ENCODE measurements around the gene UBE2F.
"Not testable (repeated sequence)": the region's sequence is repeated elsewhere in the genome, so short reads cannot be mapped to it uniquely, and the experiment has no call there.

The UBE2F gene

GRCh38 chr2:238063414-238064189 lies 96.8 kb downstream of the UBE2F start:
- no peak for DNase-seq (ENCODE audit: low read depth)
- H3K4me3 ChIP-seq (ENCODE audit: low read depth, low read length): no peak overlapping the region

DNA sequence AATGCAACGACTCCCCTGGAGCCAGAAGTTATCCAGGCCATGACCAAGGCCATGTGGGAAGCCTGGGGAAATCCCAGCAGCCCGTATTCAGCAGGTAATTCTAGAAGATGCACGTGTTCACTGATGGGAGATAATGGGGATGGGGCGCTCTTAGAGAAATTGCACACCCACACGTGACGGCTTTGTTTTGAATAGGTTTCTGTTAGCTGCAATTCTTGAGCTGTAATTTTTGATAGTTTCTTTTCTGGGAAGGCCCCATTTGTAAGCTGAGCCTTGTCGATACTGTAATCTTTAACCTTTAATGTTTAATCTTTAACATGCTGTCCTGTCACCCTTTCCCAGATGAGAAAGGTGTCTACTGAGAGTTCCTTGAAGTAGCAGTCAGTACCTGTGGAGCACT lies 97.6 kb downstream of the UBE2F start:
- no peak for DNase-seq (ENCODE audit: low read depth)
- no peak overlapping the region for H3K4me3 ChIP-seq (ENCODE audit: low read depth, low read length)

DNA sequence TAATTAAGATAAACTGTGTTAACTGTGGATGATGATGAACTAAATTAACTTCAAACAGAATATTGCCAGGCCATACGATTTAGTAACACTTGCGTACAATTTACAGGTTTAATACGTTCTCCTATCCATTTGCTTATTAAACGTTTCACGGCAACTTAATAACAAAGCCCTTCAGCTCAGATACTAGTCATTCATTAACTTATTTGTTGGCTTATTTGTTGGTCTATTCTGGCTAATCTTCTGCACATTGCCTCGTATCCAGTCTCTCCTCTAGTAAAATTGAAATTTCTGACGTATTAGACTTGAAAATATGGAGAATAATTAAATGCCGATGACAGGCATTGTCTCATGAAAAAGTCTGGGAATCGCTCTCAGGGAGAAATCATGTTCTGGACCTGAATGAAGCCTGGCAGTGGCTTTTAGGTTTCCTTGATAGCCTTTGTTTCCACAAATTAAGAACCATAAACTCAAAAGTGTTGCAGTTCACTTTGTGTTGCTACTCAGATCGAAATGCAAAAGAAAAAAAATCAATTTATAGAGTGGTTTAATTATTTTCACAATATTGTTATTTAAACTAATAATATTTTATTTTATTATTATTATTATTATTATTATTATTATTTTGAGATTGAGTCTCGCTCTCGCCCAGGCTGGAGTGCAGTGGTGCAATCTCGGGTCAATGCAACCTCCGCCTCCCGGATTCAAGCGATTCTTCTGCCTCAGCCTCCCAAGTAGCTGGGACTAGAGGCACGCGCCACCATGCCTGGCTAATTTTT lies 98.4 kb downstream of the UBE2F start:
- no peak for DNase-seq (ENCODE audit: low read depth)
- H3K4me3 ChIP-seq (ENCODE audit: low read depth, low read length): no peak overlapping the region

DNA sequence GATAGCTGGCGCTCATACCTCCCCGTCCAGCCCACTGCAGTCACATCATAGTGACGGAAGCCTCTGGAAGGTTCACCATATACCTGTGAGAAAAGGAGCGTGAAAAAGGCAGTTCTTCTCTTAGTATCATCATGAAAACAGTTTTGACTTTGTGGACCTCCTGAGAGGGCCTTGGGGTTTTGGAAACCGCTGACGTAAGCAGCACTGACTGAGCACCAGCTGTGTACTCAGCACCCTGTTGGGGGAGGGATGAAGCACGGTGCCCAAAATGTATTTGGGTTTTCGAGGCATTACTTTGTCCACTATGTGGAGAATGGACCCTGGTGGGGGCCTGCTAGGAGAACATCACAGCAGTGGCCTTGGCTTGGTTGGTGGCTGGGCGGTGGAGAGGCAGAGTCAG lies 99.4 kb downstream of the UBE2F start:
- no peak for DNase-seq (ENCODE audit: low read depth)
- H3K4me3 ChIP-seq (ENCODE audit: low read depth, low read length): no peak overlapping the region

DNA sequence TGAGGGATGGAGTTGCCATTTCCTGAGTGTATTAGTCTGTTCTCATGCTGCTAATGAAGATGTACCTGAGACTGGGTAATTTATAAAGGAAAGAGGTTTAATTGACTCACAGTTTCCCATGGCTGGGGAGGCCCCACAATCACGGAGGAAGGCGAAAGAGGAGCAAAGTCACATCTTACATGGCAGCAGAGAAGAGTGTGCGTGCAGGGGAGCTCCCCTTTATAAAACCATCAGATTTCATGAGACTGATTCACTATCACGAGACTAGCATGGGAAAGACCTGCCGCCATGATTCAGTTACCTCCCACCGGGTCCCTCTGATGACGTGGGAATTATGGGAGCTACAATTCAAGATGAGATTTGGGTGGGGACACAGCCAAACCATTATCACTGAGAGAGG lies 99.9 kb downstream of the UBE2F start:
- H3K4me3 ChIP-seq (ENCODE audit: low read depth, low read length); DNase-seq (ENCODE audit: low read depth): not testable (repeated sequence)

GRCh38 chr2:238067939-238068338 lies 101.1 kb downstream of the UBE2F start:
- DNase-seq (ENCODE audit: low read depth): no peak
- H3K4me3 ChIP-seq (ENCODE audit: low read depth, low read length): no peak overlapping the region

GRCh38 chr2:238069021-238069709 lies 102.4 kb downstream of the UBE2F start:
- no peak for DNase-seq (ENCODE audit: low read depth)
- H3K4me3 ChIP-seq (ENCODE audit: low read depth, low read length): no peak overlapping the region

DNA sequence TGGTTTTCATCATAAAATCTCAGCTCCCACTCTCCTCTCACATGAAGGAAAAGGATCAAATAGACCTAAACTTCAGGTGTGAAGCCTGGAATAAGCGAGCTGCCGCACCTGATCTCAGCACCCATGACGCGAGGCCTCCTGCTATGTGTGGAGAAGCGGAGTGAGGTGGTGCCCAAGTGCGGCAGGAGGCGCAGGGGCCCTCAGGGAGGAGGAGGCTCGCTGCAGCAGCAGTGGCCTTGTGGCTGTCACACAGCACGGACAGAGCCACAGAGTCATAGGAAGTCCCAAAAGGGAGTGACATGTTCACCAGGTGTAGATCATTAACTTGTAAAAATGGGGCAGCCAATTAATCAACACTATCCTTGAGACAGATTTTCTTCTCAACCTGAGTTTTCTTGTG lies 103.1 kb downstream of the UBE2F start:
- no peak for DNase-seq (ENCODE audit: low read depth)
- H3K4me3 ChIP-seq (ENCODE audit: low read depth, low read length): no peak overlapping the region

DNA sequence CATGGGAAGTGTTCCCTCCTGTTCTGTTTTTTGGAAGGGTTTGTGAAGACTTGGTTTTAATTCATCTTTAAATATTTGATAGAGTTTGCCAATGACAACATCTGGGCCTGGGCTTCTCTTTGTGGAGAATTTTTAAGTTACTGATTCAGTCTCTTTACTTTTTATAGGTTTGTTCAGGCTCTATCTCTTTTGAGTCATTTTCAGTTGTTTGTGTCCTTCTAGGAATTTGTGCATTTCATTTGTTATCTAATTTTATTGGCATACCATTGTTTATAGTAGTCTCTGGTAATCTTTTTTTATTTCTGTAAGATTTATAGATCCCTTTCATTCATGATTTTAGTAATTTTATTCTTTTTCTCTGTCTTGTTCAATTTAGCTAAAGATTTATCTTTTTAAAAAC lies 108.6 kb downstream of the UBE2F start:
- no peak overlapping the region for H3K4me3 ChIP-seq (ENCODE audit: low read depth, low read length)
- DNase-seq (ENCODE audit: low read depth): no peak

- DNase-seq (ENCODE audit: low read depth): no peak
- H3K4me3 ChIP-seq (ENCODE audit: low read depth, low read length): no peak overlapping the region
These were observed 110.5 kb downstream of the UBE2F start for GRCh38 chr2:238077292-238077691.

GRCh38 chr2:238079874-238080327 lies 113.1 kb downstream of the UBE2F start:
- DNase-seq (ENCODE audit: low read depth): no peak
- H3K4me3 ChIP-seq (ENCODE audit: low read depth, low read length): no peak overlapping the region

DNA sequence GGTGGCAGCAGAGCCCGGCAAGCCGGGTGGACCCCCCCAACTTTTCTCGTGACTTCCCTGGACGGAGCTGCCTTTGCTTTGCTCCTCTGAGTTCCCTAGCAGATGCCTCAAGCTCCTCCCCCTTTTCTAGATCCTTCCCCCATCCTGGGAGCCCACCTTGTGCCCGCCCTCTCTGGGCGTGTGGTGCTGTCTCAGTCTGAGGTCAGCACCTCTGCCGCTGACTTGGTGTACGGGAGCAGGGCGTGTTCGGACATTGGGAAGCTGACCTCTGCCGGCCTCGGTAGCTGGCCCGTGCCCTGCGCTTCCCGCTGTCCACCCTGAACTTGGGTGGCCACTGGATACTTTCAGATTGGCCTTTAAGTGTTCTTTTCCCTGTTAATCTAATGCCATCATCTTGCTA lies 113.7 kb downstream of the UBE2F start:
- DNase-seq (ENCODE audit: low read depth): no peak
- H3K4me3 ChIP-seq (ENCODE audit: low read depth, low read length): no peak overlapping the region

DNA sequence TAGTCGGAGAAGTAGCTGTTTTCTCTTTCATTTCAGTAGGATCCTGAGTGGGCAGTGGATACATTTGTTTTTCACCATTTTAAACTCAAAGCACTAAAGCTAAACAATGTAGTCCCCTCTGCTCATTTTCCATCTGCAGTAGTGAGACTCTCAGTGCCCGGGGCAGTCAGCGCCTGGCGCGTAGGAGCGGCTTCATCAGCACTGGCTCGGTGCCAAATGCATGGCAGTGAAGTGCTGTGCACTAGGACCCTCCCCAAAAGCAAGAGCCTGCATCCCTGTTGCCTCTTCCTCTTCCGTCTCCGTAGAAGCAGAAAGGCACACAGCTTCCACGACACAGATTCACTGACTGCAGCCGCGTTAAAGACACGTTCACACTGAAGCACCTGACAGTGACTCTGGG lies 114.3 kb downstream of the UBE2F start:
- no peak for DNase-seq (ENCODE audit: low read depth)
- no peak overlapping the region for H3K4me3 ChIP-seq (ENCODE audit: low read depth, low read length)

GRCh38 chr2:238081561-238081960 lies 114.7 kb downstream of the UBE2F start:
- no peak for DNase-seq (ENCODE audit: low read depth)
- no peak overlapping the region for H3K4me3 ChIP-seq (ENCODE audit: low read depth, low read length)

DNA sequence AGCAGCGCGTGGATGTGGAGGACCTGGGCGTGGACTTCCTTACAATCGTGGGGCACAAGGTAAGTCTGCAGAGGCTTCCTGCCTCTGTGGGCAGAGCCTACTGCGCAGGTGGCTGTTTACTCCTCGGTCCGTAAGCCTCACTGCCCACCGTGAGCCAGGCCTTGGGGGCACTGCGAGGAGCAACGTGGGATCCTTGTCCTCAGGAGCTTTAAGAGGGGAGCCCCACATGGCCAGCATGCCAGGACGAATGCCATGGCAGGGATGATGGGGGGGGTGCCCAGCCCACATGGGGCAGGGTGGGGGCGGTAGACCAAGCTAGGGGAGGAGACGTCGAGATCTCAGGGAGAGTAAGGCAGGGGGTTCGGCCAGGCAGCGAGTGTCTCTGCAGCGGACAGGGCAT lies 115.3 kb downstream of the UBE2F start:
- no peak overlapping the region for H3K4me3 ChIP-seq (ENCODE audit: low read depth, low read length)
- DNase-seq (ENCODE audit: low read depth): no peak

GRCh38 chr2:238082827-238083226 lies 116.0 kb downstream of the UBE2F start:
- no peak overlapping the region for H3K4me3 ChIP-seq (ENCODE audit: low read depth, low read length)
- no peak for DNase-seq (ENCODE audit: low read depth)

GRCh38 chr2:238083919-238084318 lies 117.1 kb downstream of the UBE2F start:
- no peak overlapping the region for H3K4me3 ChIP-seq (ENCODE audit: low read depth, low read length)
- no peak for DNase-seq (ENCODE audit: low read depth)

GRCh38 chr2:238084761-238085160 lies 117.9 kb downstream of the UBE2F start:
- DNase-seq (ENCODE audit: low read depth): no peak
- H3K4me3 ChIP-seq (ENCODE audit: low read depth, low read length): no peak overlapping the region

GRCh38 chr2:238085899-238086298 lies 119.1 kb downstream of the UBE2F start:
- no peak overlapping the region for H3K4me3 ChIP-seq (ENCODE audit: low read depth, low read length)
- DNase-seq (ENCODE audit: low read depth): no peak

GRCh38 chr2:238087211-238087610 lies 120.4 kb downstream of the UBE2F start:
- H3K4me3 ChIP-seq (ENCODE audit: low read depth, low read length): no peak overlapping the region
- no peak for DNase-seq (ENCODE audit: low read depth)
